A549 (cell line): ENCODE results near the gene WDR48. TPM values are rescaled to one million over a fixed set of nuclear protein-coding genes. Genes with fewer than 3 reads are reported as not detected.

Experiments used
- ATAC-seq, 2 experiments: fragments of 200-7000 bp in 1 of 2; fragments of >200 bp in 1 of 2; cut with Nextera tagmentation in 1 of 2; cut with Tn5 transposase in 1 of 2; 3 replicates each; pipeline versions ENCODE4 v1.8.0 to v1.9.1; 2018 to 2020; ENCODE audit warnings: mild to moderate bottlenecking in 1 of 2, moderate library complexity in 1 of 2
- CTCF ChIA-PET: fragments of 300-600 bp; sonication (Branson Sonifier 250); formaldehyde crosslinking; extraction: SDS; loops from one replicate; lab custom pipeline; 2021; ENCODE audit warnings: antibody characterized with exemption, inconsistent platforms; lab: Yijun Ruan, JAX
- POLR2A ChIA-PET: fragments of 350-600 bp; formaldehyde crosslinking; extraction: SDS; loops from one replicate; lab custom pipeline; 2021; ENCODE audit warnings: antibody characterized with exemption, inconsistent platforms; lab: Yijun Ruan, JAX
- DNase-seq, 2 experiments: peaks; one replicate each; pipeline versions ENCODE4 v3.0.0 to v3.0.0-alpha.2; 2011 to 2016; ENCODE audit warnings: low read depth in 1 of 2, low spot score in 1 of 2
- FAIRE-seq: peaks from 2 replicates; lab custom pipeline; 2011; peaks lifted over from hg19 to GRCh38; lab: Jason Lieb, UNC
- H3K27ac ChIP-seq, 2 experiments: fragments of >200 bp; sonication (Bioruptor Twin); formaldehyde crosslinking; 3 replicates each; pipeline ENCODE4 v1.5.1; 2016 to 2017
- H3K4me1 ChIP-seq: fragments of >200 bp; sonication (Bioruptor Twin); formaldehyde crosslinking; 3 replicates; pipeline ENCODE4 v1.6.1; 2016
- H3K4me2 ChIP-seq: fragments of >200 bp; sonication (Bioruptor Twin); formaldehyde crosslinking; 3 replicates; pipeline ENCODE4 v1.6.1; 2016
- H3K4me3 ChIP-seq: fragments of >200 bp; sonication (Bioruptor Twin); formaldehyde crosslinking; 3 replicates; pipeline ENCODE4 v1.5.1; 2016
- H3K9me3 ChIP-seq: fragments of >200 bp; sonication (Bioruptor Twin); formaldehyde crosslinking; 3 replicates; pipeline ENCODE4 v1.6.1; 2016
- BHLHE40 ChIP-seq: IDR thresholded peaks from 2 replicates; pipeline ENCODE4 v1.6.1; 2012; ENCODE audit warnings: low read depth, low read length, inconsistent platforms
- CBX8 ChIP-seq: fragments of 200-600 bp; sonication (generic); IDR thresholded peaks from 2 replicates; pipeline ENCODE4 v1.6.1; 2016
- CHD2 ChIP-seq: fragments of 150-350 bp; IDR thresholded peaks from 2 replicates; pipeline ENCODE4 v1.6.1; 2014; ENCODE audit warnings: low read length; ENCODE audit not compliant: partially characterized antibody
- CHD4 ChIP-seq: fragments of 200-600 bp; sonication (generic); IDR thresholded peaks from 2 replicates; pipeline ENCODE4 v1.6.1; 2016; ENCODE audit warnings: antibody characterized with exemption, mild to moderate bottlenecking, borderline replicate concordance
- EHMT2 ChIP-seq: fragments of 200-600 bp; sonication (generic); IDR thresholded peaks from 2 replicates; pipeline ENCODE4 v1.6.1; 2016; ENCODE audit warnings: antibody characterized with exemption, low read depth, mild to moderate bottlenecking, moderate library complexity
- ELK1 ChIP-seq: fragments of 150-350 bp; IDR thresholded peaks from 2 replicates; pipeline ENCODE4 v1.6.1; 2014; ENCODE audit warnings: low read depth, mild to moderate bottlenecking, low read length
- FOSB ChIP-seq: fragments of 250-450 bp; sonication (Bioruptor Pico); IDR thresholded peaks from 2 replicates; pipeline ENCODE4 v1.5.0; 2020; ENCODE audit warnings: mild to moderate bottlenecking, moderate library complexity
- FOSL2 ChIP-seq, 2 experiments: fragments of 450-650 bp in 1 of 2; fragments of >200 bp in 1 of 2; sonication (Bioruptor Twin) in 1 of 2; formaldehyde crosslinking; IDR thresholded peaks; 2 replicates each; pipeline versions ENCODE4 v1.5.0 to v1.6.1; 2016 to 2020; ENCODE audit warnings: mild to moderate bottlenecking in 1 of 2, moderate library complexity in 1 of 2
- GATA3 ChIP-seq: IDR thresholded peaks from 2 replicates; pipeline ENCODE4 v1.6.1; 2012; ENCODE audit warnings: borderline replicate concordance
- HDAC2 ChIP-seq: fragments of 200-600 bp; sonication (generic); IDR thresholded peaks from 2 replicates; pipeline ENCODE4 v1.6.1; 2016
- HES2 ChIP-seq: fragments of >200 bp; sonication (Bioruptor Twin); formaldehyde crosslinking; IDR thresholded peaks from 2 replicates; pipeline ENCODE4 v1.6.1; 2016
- KDM1A ChIP-seq: fragments of 200-600 bp; sonication (generic); IDR thresholded peaks from 2 replicates; pipeline ENCODE4 v1.6.1; 2016; ENCODE audit warnings: low read depth, mild to moderate bottlenecking
- KDM5A ChIP-seq: fragments of 200-600 bp; sonication (generic); IDR thresholded peaks from 2 replicates; pipeline ENCODE4 v1.6.1; 2016; ENCODE audit warnings: antibody characterized with exemption, mild to moderate bottlenecking
- NFE2L2 ChIP-seq: fragments of 150-350 bp; conservative IDR thresholded peaks from 2 replicates; pipeline ENCODE4 v1.6.1; 2014; ENCODE audit warnings: low read length
- NPAS2 ChIP-seq: fragments of 250-450 bp; sonication (Bioruptor Pico); IDR thresholded peaks from 2 replicates; pipeline ENCODE4 v1.8.0; 2022; ENCODE audit warnings: mild to moderate bottlenecking, moderate library complexity, borderline replicate concordance
- PHF8 ChIP-seq: fragments of 200-600 bp; sonication (generic); IDR thresholded peaks from 2 replicates; pipeline ENCODE4 v1.6.1; 2016; ENCODE audit warnings: low read depth, mild to moderate bottlenecking, antibody characterized with exemption, moderate library complexity, borderline replicate concordance
- POLR2AphosphoS2 ChIP-seq: conservative IDR thresholded peaks from 2 replicates; pipeline ENCODE4 v1.6.1; 2012; ENCODE audit warnings: low read length, improper control_type of control experiment, inconsistent platforms
- RCOR1 ChIP-seq: fragments of 150-350 bp; IDR thresholded peaks from 2 replicates; pipeline ENCODE4 v1.6.1; 2014; ENCODE audit warnings: antibody characterized with exemption, low read length, low read depth
- RNF2 ChIP-seq: fragments of 200-600 bp; sonication (generic); IDR thresholded peaks from 2 replicates; pipeline ENCODE4 v1.6.1; 2016; ENCODE audit warnings: low read depth, mild to moderate bottlenecking, antibody characterized with exemption, moderate library complexity, borderline replicate concordance
- SMC3 ChIP-seq: fragments of >200 bp; sonication (Bioruptor Twin); formaldehyde crosslinking; IDR thresholded peaks from 3 replicates; pipeline ENCODE4 v1.6.1; 2018; ENCODE audit warnings: inconsistent platforms
- SREBF2 ChIP-seq: fragments of 450-650 bp; IDR thresholded peaks from 2 replicates; pipeline ENCODE4 v1.6.1; 2014; ENCODE audit warnings: mild to moderate bottlenecking, moderate library complexity
- TFCP2L1 ChIP-seq: fragments of 250-450 bp; sonication (Bioruptor Pico); IDR thresholded peaks from 2 replicates; pipeline ENCODE4 v1.5.0; 2021; ENCODE audit warnings: mild to moderate bottlenecking
- TP53 ChIP-seq: fragments of 250-450 bp; sonication (Bioruptor Pico); IDR thresholded peaks from 2 replicates; pipeline ENCODE4 v1.5.0; 2021; ENCODE audit warnings: mild to moderate bottlenecking, moderate library complexity
- ZC3H11A ChIP-seq: fragments of 450-650 bp; IDR thresholded peaks from 2 replicates; pipeline ENCODE4 v1.6.1; 2014; ENCODE audit warnings: antibody characterized with exemption, mild to moderate bottlenecking
- WGBS: methylation state at CpG from one replicate; pipeline ENCODE4 v1.1.6; 2017; ENCODE audit errors: missing lambda C conversion rate; 5-methylcytosine and 5-hydroxymethylcytosine counted together
- polyA plus RNA-seq, 4 experiments: library from polyadenylated mRNA; depleted of rRNA in 3 of 4; stranded (reverse); fragments of >200 nt; fragmentation: RNase III in 1 of 4; extraction: RNeasy Plus Mini Kit Qiagen cat#74134 plus additional on column Dnase treatment in 1 of 4; gene quantifications; 2 replicates in 3 of 4; 3 replicates in 1 of 4; pipeline ENCODE4 v1.2.3, GENCODE V29; 2011 to 2017
- TF ChIP-seq, protein P1 (sequence below): IDR thresholded peaks from 2 replicates; pipeline ENCODE4 v1.6.1; 2012
- TF ChIP-seq, protein P2 (sequence below): IDR thresholded peaks from 2 replicates; pipeline ENCODE4 v1.6.1; 2012
- TF ChIP-seq, protein P3 (sequence below): fragments of >200 bp; sonication (Bioruptor Twin); formaldehyde crosslinking; IDR thresholded peaks from 3 replicates; pipeline ENCODE4 v1.6.1; 2016
- TF ChIP-seq, protein P4 (sequence below): fragments of >200 bp; sonication (Bioruptor Twin); formaldehyde crosslinking; IDR thresholded peaks from 3 replicates; pipeline ENCODE4 v1.5.1; 2016
- TF ChIP-seq, protein P5 (sequence below): fragments of 450-650 bp; IDR thresholded peaks from 2 replicates; pipeline ENCODE4 v1.6.1; 2014; ENCODE audit warnings: antibody characterized with exemption

Gene WDR48
- polyA plus RNA-seq, 2 of the 4 experiments (the other 2 are of a cell fraction) = 18.8 to 41.0 TPM

- H3K4me1 ChIP-seq = peaks cover 13% of the 10 kb centered on the region; the same call in 2 of the 3 replicates
- DNase-seq (peak; percentile 48 to 70), FAIRE-seq (no peak), ATAC-seq (peak; percentile 67 to 68)
- H3K4me3 ChIP-seq = peak overlapping the region; percentile 83
- peak overlapping the region; percentile 92 to 95 for H3K27ac ChIP-seq
- H3K4me2 ChIP-seq = peak overlapping the region; percentile 98
- POLR2A ChIA-PET = interaction anchor here (1.4 kb wide), 3 partner anchors 19 to 181 kb away, joined by 4 to 8 read pairs (median 5); no protein-coding TSS in a partner anchor
- CTCF ChIA-PET = interaction anchor here (0.7 to 14.1 kb wide), 14 partner anchors 11 to 183 kb away, joined by 3 to 164 read pairs (median 3); no protein-coding TSS in a partner anchor
- 4% methylated on average over 24 of the region's 55 CpGs for WGBS
- TF ChIP-seq, protein P1, sequence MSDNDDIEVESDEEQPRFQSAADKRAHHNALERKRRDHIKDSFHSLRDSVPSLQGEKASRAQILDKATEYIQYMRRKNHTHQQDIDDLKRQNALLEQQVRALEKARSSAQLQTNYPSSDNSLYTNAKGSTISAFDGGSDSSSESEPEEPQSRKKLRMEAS = 0 out of 2 replicates have a peak, but pooled peaks have one; percentile 3
- no peak for TF ChIP-seq FOSB (CRISPR knock-in tag)
- H3K9me3 ChIP-seq = no peaks in the 10 kb centered on the region
Measured at GRCh38 chr3:39106851-39107387, 55.1 kb downstream of the WDR48 start.

DNA sequence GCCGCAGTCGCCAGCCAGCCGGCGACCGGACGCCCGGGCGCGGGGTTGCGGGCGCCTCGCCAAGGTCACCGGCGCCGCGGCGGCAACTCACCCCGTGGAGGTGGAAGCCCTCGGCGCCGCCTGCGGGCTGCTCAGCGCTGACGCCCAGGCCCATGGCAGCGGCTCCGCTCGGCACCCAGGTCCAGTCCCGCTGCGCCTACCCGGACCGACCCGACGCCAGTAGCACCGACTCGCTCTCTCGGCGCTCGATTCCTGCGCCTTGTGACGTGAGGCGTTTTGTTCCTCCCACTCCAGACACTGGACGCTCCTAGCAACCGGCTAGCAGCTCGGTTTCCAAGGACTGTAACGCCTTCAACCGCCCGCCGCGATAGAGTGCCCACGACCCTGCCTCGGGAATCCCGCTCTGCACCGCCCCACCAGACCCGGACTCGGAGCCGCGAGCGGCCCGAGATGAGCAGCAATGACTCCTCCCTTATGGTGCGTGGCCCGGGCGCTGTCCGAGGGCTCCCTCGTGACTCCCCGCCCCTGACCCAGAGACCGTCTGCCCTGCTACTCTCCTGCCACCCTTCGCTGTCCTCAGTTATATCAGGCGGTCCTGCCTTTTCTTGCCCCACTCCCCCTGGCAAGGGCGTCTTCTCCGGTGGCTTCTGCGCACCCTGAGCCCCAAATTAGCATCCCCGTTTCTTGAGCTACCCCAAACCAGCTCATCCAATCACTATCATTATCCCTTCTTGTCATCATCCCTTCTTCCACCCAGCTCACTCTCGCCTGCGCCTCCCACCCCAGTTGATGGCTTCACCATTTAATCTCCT lies 55.8 kb downstream of the WDR48 start, which contains the start of the genes GORASP1 and TTC21A:
TSS of gene GORASP1 (minus strand) at position 240 of the 812 bp plus-strand sequence. CDS start at position 154, 86 bp downstream.
TSS of gene TTC21A (plus strand) at position 293 of the 812 bp plus-strand sequence. CDS start at position 451, 158 bp downstream.
- CTCF ChIA-PET = interaction anchor here (0.8 to 14.1 kb wide), 9 partner anchors 15 to 183 kb away, joined by 3 to 164 read pairs (median 4); no protein-coding TSS in a partner anchor
- no peak for TF ChIP-seq NPAS2 (CRISPR knock-in tag)
- no peak for TF ChIP-seq RCOR1
- no peak for TF ChIP-seq ELK1
- TF ChIP-seq PHF8 = peak; percentile 93
- TF ChIP-seq, protein P2, sequence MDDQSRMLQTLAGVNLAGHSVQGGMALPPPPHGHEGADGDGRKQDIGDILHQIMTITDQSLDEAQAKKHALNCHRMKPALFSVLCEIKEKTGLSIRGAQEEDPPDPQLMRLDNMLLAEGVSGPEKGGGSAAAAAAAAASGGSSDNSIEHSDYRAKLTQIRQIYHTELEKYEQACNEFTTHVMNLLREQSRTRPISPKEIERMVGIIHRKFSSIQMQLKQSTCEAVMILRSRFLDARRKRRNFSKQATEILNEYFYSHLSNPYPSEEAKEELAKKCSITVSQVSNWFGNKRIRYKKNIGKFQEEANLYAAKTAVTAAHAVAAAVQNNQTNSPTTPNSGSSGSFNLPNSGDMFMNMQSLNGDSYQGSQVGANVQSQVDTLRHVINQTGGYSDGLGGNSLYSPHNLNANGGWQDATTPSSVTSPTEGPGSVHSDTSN = no peak
- no peak for TF ChIP-seq TFCP2L1 (CRISPR knock-in tag)
- no peak for TF ChIP-seq HDAC2
- TF ChIP-seq ZC3H11A = no peak
- TF ChIP-seq, protein P3, sequence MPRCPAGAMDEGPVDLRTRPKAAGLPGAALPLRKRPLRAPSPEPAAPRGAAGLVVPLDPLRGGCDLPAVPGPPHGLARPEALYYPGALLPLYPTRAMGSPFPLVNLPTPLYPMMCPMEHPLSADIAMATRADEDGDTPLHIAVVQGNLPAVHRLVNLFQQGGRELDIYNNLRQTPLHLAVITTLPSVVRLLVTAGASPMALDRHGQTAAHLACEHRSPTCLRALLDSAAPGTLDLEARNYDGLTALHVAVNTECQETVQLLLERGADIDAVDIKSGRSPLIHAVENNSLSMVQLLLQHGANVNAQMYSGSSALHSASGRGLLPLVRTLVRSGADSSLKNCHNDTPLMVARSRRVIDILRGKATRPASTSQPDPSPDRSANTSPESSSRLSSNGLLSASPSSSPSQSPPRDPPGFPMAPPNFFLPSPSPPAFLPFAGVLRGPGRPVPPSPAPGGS = no peak; the same call in 2 of the 3 replicates
- TF ChIP-seq TP53 (CRISPR knock-in tag) = no peak
- no peak for TF ChIP-seq SREBF2
- no peak for TF ChIP-seq EHMT2
- no peak for TF ChIP-seq FOSL2 (IDR thresholded peaks at IDR 0.05)
- TF ChIP-seq FOSL2 (CRISPR knock-in tag; IDR thresholded peaks at IDR 0.05) = 0 out of 2 replicates have a peak, but pooled peaks have one; percentile 23
- TF ChIP-seq, protein P4, sequence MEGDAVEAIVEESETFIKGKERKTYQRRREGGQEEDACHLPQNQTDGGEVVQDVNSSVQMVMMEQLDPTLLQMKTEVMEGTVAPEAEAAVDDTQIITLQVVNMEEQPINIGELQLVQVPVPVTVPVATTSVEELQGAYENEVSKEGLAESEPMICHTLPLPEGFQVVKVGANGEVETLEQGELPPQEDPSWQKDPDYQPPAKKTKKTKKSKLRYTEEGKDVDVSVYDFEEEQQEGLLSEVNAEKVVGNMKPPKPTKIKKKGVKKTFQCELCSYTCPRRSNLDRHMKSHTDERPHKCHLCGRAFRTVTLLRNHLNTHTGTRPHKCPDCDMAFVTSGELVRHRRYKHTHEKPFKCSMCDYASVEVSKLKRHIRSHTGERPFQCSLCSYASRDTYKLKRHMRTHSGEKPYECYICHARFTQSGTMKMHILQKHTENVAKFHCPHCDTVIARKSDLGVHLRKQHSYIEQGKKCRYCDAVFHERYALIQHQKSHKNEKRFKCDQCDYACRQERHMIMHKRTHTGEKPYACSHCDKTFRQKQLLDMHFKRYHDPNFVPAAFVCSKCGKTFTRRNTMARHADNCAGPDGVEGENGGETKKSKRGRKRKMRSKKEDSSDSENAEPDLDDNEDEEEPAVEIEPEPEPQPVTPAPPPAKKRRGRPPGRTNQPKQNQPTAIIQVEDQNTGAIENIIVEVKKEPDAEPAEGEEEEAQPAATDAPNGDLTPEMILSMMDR = no peak
- TF ChIP-seq NFE2L2 = no peak
- no peak for TF ChIP-seq POLR2AphosphoS2
- no peak for TF ChIP-seq KDM5A
- no peak for TF ChIP-seq BHLHE40
- no peak for TF ChIP-seq HES2
- no peak for TF ChIP-seq GATA3
- no peak for TF ChIP-seq RNF2
- TF ChIP-seq CHD2 = no peak
- TF ChIP-seq CBX8 = no peak
- TF ChIP-seq SMC3 = no peak; the same call in 2 of the 3 replicates
- TF ChIP-seq, protein P5, sequence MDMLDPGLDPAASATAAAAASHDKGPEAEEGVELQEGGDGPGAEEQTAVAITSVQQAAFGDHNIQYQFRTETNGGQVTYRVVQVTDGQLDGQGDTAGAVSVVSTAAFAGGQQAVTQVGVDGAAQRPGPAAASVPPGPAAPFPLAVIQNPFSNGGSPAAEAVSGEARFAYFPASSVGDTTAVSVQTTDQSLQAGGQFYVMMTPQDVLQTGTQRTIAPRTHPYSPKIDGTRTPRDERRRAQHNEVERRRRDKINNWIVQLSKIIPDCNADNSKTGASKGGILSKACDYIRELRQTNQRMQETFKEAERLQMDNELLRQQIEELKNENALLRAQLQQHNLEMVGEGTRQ = peak; percentile 43; the same call in 1 of the 2 replicates
- TF ChIP-seq KDM1A = no peak
- no peak for TF ChIP-seq CHD4
- no peak for TF ChIP-seq FOSB (CRISPR knock-in tag)

More for the DNA sequence above, 55.8 kb downstream of the WDR48 start, which contains the start of the genes GORASP1 and TTC21A:
- peaks cover 13% of the 10 kb centered on the region; the same call in 2 of the 3 replicates for H3K4me1 ChIP-seq
- POLR2A ChIA-PET = interaction anchor here (0.6 to 1.4 kb wide), 5 partner anchors 19 to 181 kb away, joined by 3 to 8 read pairs (median 4); no protein-coding TSS in a partner anchor
- peak within 1 kb of the TSS; percentile 83 for H3K4me3 ChIP-seq
- peak within 1 kb of the TSS; percentile 92 to 95 for H3K27ac ChIP-seq
- peak within 1 kb of the TSS; percentile 98 for H3K4me2 ChIP-seq
- FAIRE-seq = no peak
- H3K9me3 ChIP-seq = no peaks in the 10 kb centered on the region
- DNase-seq = peak; percentile 82 to 91
- peak; percentile 83 to 87 for ATAC-seq
- WGBS = 2% methylated on average over 29 of the region's 74 CpGs
